HG03432 (cell line): ENCODE data around the gene PRKAR1B.

Experiments
- ATAC-seq: cut with Tn5 transposase; IDR thresholded peaks from one replicate; pipeline ENCODE4 v1.9.1; 2021; ENCODE audit warnings: mild to moderate bottlenecking, moderate library complexity; ENCODE audit not compliant: unreplicated experiment

Gene PRKAR1B

DNA sequence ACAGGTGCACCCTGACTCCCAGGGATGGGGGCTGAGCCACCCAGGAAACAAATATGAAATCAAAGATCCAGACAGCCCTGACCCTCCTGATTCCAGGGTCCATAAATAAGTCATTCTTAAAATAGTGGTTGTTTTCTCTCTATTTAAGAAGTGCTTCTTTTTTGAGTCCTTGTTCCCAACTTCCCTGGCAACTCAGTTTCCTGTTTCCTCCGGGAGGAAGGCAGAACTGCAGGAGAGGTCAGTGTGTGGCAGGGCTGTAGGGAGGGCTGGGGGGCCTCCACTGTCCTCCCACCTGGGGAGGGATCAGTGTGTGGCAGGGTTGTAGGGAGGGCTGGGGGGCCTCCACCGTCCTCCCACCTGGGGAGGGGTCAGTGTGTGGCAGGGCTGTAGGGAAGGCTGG, 118.7 kb downstream of the PRKAR1B start:
- ATAC-seq = no peak

DNA sequence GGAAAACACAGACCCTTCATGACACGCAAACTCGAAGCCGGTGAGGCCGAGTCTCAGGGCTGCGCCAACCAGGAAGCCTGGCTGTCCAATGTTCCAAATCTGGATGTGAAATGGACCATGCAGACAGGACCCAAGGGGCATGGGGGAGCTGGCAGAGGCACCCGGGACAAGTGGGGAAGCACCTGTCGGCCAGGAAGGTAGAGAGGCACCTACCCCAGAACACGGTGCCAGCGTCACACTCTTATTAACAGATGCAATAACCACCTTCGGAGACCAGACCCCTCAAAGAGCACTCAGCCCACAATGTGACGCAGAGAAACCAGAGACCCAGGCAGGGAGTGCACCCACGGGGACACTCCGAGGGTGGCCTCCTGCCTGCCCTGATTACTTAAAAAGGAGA, 119.1 kb downstream of the PRKAR1B start:
- no peak for ATAC-seq

- no peak for ATAC-seq
Measured at GRCh38 chr7:605661-606450, 121.2 kb downstream of the PRKAR1B start.

GRCh38 chr7:604884-605531, 122.1 kb downstream of the PRKAR1B start:
- ATAC-seq = no peak

GRCh38 chr7:604001-604883, 122.8 kb downstream of the PRKAR1B start:
- ATAC-seq = peak; percentile 80

DNA sequence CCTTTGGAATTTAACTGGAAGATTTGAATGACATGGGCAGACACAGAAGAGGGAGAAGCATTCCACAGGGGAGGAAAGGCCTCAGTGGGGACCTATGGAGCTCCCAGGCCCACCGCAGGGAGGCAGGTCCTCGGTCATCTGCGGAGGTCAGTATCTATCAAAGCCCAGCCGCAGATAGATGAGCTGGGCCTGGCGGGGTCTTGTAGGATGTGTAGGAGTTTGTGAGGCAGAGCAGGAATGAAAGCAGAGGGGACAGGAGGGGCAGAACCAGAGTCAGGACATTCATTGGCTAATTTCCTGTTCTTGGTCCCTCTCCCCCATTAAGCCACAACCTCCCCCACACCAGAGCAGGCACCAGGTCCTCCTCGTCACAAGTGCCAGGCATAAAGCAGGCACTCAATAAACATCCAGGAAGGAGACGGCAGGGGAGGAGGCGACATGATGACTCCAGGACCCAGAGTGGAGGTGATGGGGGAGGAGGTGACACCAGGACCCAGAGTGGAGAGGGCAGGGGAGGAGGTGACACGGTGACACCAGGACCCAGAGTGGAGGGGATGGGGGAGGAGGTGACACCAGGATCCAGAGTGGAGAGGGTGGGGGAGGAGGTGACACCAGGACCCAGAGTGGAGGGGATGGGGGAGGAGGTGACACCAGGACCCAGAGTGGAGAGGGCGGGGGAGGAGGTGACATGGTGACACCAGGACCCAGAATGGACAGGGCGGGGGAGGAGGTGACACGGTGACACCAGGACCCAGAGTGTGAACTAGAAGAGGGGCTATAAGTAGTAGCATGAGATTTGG, 123.7 kb downstream of the PRKAR1B start:
- ATAC-seq = no peak

GRCh38 chr7:602341-603141, 124.5 kb downstream of the PRKAR1B start:
- peak; percentile 4 for ATAC-seq

- ATAC-seq = peak; percentile 54
Measured at GRCh38 chr7:601595-602340, 125.3 kb downstream of the PRKAR1B start.

DNA sequence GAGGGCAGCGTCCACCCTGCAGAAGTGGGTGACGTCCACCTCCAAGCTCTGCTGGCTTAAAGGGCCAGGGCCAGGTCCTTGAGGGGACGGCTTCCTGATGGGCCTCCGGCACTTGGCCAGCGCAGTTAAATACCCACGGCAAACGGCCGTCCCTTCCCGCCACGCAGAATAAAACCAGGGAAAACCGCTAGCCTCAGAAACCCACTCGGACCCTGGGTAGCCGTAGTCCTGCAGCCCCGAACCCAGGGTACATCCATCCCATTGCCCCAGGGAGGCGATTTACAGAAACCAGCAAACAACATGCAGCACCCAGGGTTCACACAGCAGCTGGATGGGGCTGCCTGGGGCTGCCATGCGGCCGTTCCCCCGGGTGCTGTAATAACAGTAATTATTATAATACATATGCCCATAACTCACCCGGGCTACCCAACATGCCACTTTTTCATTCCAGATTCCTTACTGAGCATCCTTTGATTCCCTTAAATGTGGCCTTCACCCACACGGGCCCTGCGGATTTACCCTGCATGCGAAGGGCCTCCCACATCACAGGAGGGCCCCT, 126.0 kb downstream of the PRKAR1B start:
- no peak for ATAC-seq

- ATAC-seq = no peak
Measured at GRCh38 chr7:600149-601035, 126.7 kb downstream of the PRKAR1B start.

DNA sequence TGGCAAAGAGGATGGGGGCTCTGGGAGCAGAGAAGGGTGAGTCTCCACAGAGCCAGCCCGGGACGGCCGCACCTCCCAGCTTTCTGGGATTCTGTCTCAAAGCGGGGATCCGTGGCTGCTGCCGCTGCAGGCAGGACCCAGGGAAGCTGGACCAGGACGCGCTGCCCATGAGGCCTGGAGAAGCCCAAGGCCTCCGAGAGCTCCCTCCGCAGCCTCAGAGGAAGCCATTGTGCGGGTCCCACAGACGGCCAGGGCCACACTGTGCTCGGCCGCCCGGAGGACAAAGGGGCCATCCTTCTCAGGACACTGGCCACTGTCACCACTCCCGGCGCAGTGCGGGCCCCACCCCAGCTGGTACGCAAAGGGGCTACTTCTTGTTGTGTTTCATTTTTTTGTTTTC, 128.2 kb downstream of the PRKAR1B start:
- no peak for ATAC-seq

DNA sequence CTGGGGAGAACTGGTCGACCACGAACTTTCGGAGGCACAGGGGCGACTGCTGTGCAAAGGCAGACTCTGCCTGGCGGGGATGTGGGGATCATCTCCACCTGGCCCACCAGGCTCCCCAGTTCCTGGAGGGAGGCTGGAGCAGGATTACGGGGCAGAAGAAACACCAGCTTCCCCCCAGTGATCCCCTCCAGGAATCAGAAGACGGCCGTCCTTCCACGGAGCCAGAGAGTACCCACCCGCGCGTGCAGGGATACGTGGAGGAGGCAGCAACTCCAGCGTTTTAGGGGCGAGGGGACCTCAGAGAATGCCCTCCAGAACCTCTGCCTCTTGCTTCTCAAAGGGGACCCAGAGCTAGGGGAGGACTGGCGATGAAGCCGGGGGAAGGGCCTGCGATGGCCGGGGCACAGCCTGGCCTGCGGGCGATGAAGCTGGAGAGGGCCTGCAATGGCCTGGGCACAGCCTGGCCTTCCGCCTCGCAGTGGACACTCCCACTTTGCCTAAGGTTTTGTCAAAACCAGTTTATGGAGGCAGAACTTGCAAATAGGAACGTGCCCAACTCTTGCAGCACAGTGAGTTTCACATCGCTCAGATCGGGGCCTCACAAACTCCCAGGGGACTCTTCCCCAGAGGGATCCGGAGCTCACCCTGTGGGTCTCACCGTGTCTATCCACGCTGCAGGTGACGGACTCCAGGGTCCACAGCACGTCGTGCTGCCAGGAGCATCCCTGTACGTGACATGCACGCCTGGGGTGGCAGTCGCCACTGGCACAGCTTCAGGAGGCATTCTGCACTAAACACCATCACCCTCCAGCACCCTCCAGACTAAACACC, 129.5 kb downstream of the PRKAR1B start:
- ATAC-seq = no peak

- no peak for ATAC-seq
Measured at GRCh38 chr7:596819-597182, 130.3 kb downstream of the PRKAR1B start.

GRCh38 chr7:596071-596818, 130.8 kb downstream of the PRKAR1B start:
- ATAC-seq = no peak

DNA sequence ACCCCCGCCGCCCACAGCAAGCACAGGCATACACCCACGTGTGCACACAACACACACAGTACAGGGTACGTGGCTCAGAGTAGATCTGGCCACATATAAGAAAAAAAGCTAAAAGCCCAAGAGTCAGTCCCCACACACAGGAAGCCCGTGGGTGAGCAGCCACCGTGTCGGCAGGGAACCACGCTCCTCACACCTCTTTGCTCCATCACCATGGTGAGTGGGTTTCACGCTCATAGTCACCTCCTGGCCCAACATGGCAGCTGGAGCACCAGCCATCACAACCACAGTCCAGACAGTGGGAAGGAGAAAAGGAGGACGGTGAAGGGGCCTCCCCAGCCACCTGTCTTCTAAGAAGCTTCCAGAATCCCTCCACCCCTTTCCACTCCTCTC, 131.5 kb downstream of the PRKAR1B start:
- ATAC-seq = no peak

DNA sequence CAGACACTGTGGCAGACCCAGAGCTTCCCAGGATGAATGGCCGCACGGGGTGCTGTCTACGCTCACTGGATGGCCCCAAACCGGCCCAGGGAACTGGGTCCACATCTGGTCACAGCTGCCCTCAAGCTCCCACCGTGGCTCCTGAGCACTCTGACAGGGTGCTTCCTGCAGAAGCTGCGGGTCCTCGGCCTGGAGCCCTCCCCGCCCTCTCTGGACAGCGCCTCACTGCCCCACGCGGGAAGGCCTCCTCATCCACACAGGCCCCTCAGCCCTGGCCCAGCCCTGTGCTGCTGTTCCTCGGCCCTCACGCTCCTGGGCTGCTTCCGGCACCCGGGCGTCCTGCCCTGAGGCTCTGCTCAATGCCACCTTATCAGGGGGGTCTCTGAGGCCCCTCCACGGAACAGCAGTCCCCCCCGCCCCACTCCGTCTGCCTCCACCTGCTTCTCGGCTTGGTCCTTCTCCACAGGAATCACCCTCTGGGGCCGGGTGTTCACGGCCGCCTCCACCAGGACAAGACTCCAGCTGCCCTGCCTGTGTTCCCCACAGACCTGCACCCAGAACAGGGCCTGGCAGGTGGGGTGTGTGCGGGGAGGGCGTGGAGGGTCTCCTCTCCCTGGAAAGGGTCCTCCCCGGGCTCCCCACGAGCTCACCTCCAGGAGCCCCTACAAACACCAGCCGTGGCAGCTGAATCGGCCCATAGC, 132.0 kb downstream of the PRKAR1B start:
- ATAC-seq = no peak
